ENCODE results near the gene NETO1. TPM values are rescaled to one million over a fixed set of nuclear protein-coding genes. Genes with fewer than 3 reads are reported as not detected.

NETO1 gene
- total and polyA plus RNA-seq, 2 of the 13 experiments (the other 11 are each of a cell fraction or from before 2014, with no cell fraction given): not detected

DNA sequence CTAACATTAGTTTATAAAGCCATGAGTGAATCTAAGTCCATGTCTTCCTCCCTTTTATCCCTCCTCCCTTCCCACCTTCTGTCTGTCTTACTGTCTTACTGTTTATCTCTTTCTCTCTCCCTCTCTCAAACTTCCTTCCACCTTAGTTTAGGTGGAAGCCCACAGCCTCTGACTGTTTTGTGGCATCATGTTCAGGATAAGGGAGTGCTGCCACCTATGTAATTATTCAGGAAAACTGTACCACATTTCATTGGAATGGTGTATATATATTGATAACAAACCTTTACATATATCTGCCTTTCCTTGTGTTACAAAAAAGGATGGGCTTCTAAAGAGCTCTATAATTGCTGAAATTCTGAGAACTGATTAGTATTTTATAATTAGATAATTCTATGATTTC, 48.7 kb downstream of the NETO1 start:
- ATAC-seq (no peak), FAIRE-seq (no peak), DNase-seq (ENCODE audit: low spot score) (no peak)
- in situ Hi-C loops (cut with HindIII; ENCODE audit: extremely low pct_ligation_motif_present, low pct_unique_long_range_greater_than_20kb) (no loop called here), intact Hi-C loops (cut with micrococcal nuclease; ENCODE audit: unreplicated experiment) (loop anchor here (5.0 kb wide), 1 partner anchor 318 kb away; no protein-coding TSS in a partner anchor)
- Histone ChIP-seq H2AFZ (ENCODE audit: low read length) (no peak overlapping the region), H3K27ac (ENCODE audit: extremely low read length, insufficient read depth, low read length) (no peak overlapping the region), H3K9ac (ENCODE audit: insufficient read depth, low read depth, low read length) (no peak overlapping the region), H3K4me2 (ENCODE audit: low read depth, low read length) (no peak overlapping the region), H3K9me3 (ENCODE audit: low read length) (no peaks in the 10 kb centered on the region), H3K36me3 (replicated peaks in 1 of 2; ENCODE audit: control insufficient read depth in 1 of 2, insufficient read depth in 2 of 2, low read length in 2 of 2) (no peaks in the 10 kb centered on the region), H4K20me1 (ENCODE audit: insufficient read depth, low read length) (no peaks in the 10 kb centered on the region), H3K27me3 (ENCODE audit: control insufficient read depth in 1 of 2, insufficient read depth in 2 of 2, low read length in 2 of 2) (no peaks in the 10 kb centered on the region; a peak in 1 of 5 replicates), H3K4me3 (replicated peaks in 1 of 3; ENCODE audit: insufficient read depth in 1 of 3, low read depth in 2 of 3, low read length in 3 of 3) (no peak overlapping the region), H3K4me1 (ENCODE audit: insufficient read depth, low read length) (no peaks in the 10 kb centered on the region), H3K79me2 (ENCODE audit: insufficient read depth, low read length) (no peaks in the 10 kb centered on the region)
- POLR2A ChIA-PET: no interaction called here
- TF ChIP-seq SMAD3 (CRISPR knock-in tag; IDR thresholded peaks at IDR 0.05) (no peak), MTA1 (CRISPR knock-in tag; IDR thresholded peaks at IDR 0.05; ENCODE audit: borderline replicate concordance) (no peak), POGK (CRISPR knock-in tag; conservative IDR thresholded peaks at IDR 0.05) (no peak), TEAD2 (CRISPR knock-in tag; IDR thresholded peaks at IDR 0.05) (no peak), ZNF431 (CRISPR knock-in tag; IDR thresholded peaks at IDR 0.05; ENCODE audit: borderline replicate concordance, low read depth) (no peak), ZNF589 (CRISPR knock-in tag; conservative IDR thresholded peaks at IDR 0.05) (no peak), MAFK (conservative IDR thresholded peaks at IDR 0.05 in 1 of 2, IDR thresholded peaks at IDR 0.05 in 1 of 2; ENCODE audit: low read length in 2 of 2) (no peak), SP2 (CRISPR knock-in tag; IDR thresholded peaks at IDR 0.05) (no peak), STAT5B (CRISPR knock-in tag; IDR thresholded peaks at IDR 0.05) (no peak), HOXA5 (CRISPR knock-in tag; IDR thresholded peaks at IDR 0.05) (no peak), CHD2 (IDR thresholded peaks at IDR 0.05; ENCODE audit: low read depth, low read length) (no peak), PAX8 (CRISPR knock-in tag; IDR thresholded peaks at IDR 0.05; ENCODE audit: borderline replicate concordance) (no peak), PLRG1 (conservative IDR thresholded peaks at IDR 0.05) (no peak), FOXP1 (IDR thresholded peaks at IDR 0.05) (no peak), FOXP1 (CRISPR knock-in tag; IDR thresholded peaks at IDR 0.05) (no peak)
- BruUV-seq (replicated peaks): no TSS peak
- CTCF ChIA-PET (ENCODE audit: low intra/inter-chr PET ratio, low total read pairs): no interaction called here

Data from HepG2 (cell line).